Gastrocnemius medialis (tissue), 4 donors: ENCODE results near the gene PCDH12.

Experiments used
- CTCF ChIP-seq, 5 experiments: fragments of 450-650 bp in 3 of 5; fragments of 200-600 bp in 2 of 5; sonication (generic) in 2 of 5; IDR thresholded peaks in 4 of 5; conservative IDR thresholded peaks in 1 of 5; 1 replicate in 4 of 5; 2 replicates in 1 of 5; pipeline ENCODE4 v1.5.1; 2016 to 2019; ENCODE audit warnings: antibody characterized with exemption in 5 of 5, mild to moderate bottlenecking in 3 of 5, moderate library complexity in 3 of 5
- POLR2A ChIP-seq, 2 donors: fragments of 450-650 bp; IDR thresholded peaks; one replicate each; pipeline ENCODE4 v1.6.1; 2017; ENCODE audit warnings: antibody characterized with exemption in 2 of 2, mild to moderate bottlenecking in 2 of 2, moderate library complexity in 2 of 2

GRCh38 chr5:141914199-141914743, 43.7 kb downstream of the PCDH12 start:
- TF ChIP-seq CTCF (IDR thresholded peaks at IDR 0.05 in 4 of 5, conservative IDR thresholded peaks at IDR 0.05 in 1 of 5): peak in 3 of 5 experiments; percentile 27 to 42 (median 30)
- no peak for TF ChIP-seq POLR2A (IDR thresholded peaks at IDR 0.05)
